SH-SY5Y (cell line): ENCODE data around the gene ARHGEF17.

Experiments
- GATA2 ChIP-seq: IDR thresholded peaks from 2 replicates; pipeline ENCODE4 v1.6.1; 2011; ENCODE audit warnings: mild to moderate bottlenecking, low read depth, low read length
- GATA3 ChIP-seq: IDR thresholded peaks from 2 replicates; pipeline ENCODE4 v1.6.1; 2011; ENCODE audit warnings: low read depth, mild to moderate bottlenecking, low read length, moderate library complexity

GRCh38 chr11:73260127-73260457, 48.0 kb upstream of the ARHGEF17 start:
- TF ChIP-seq GATA2 (no peak), GATA3 (no peak)
